Mesenchymal stem cell (in vitro differentiated cells and primary cell): ENCODE measurements around the gene IYD.

Experiments used
- DNase-seq: peaks from one replicate; pipeline ENCODE4 v3.0.0-alpha.2; 2013
- H2AFZ ChIP-seq: one replicate; pipeline ENCODE4 v1.6.1; 2013; ENCODE audit warnings: low read depth, mild to moderate bottlenecking, control low read depth, inconsistent platforms, low read length, moderate library complexity
- H2AK5ac ChIP-seq: 2 replicates; pipeline ENCODE4 v1.6.1; 2013; ENCODE audit warnings: low read length, moderate library complexity, mild to moderate bottlenecking, inconsistent platforms; ENCODE audit not compliant: severe bottlenecking
- H2BK120ac ChIP-seq: one replicate; pipeline ENCODE4 v1.6.1; 2013; ENCODE audit warnings: low read depth, mild to moderate bottlenecking, inconsistent platforms, low read length, moderate library complexity
- H2BK12ac ChIP-seq, 2 experiments: one replicate each; pipeline ENCODE4 v1.6.1; 2013; ENCODE audit warnings: inconsistent platforms in 2 of 2, low read length in 2 of 2, mild to moderate bottlenecking in 2 of 2, moderate library complexity in 2 of 2, control low read depth in 1 of 2
- H2BK15ac ChIP-seq: one replicate; pipeline ENCODE4 v1.6.1; 2013; ENCODE audit warnings: mild to moderate bottlenecking, low read depth, inconsistent platforms; ENCODE audit not compliant: poor library complexity, severe bottlenecking
- H2BK5ac ChIP-seq: 2 replicates; pipeline ENCODE4 v1.6.1; 2013; ENCODE audit warnings: low read depth, mild to moderate bottlenecking, low read length, control low read depth, inconsistent platforms; ENCODE audit not compliant: poor library complexity, severe bottlenecking
- H3K14ac ChIP-seq, 2 experiments: one replicate each; pipeline ENCODE4 v1.6.1; 2013; ENCODE audit warnings: inconsistent platforms in 2 of 2, low read length in 2 of 2, control low read depth in 1 of 2, mild to moderate bottlenecking in 1 of 2, moderate library complexity in 1 of 2
- H3K18ac ChIP-seq, 2 experiments: one replicate each; pipeline ENCODE4 v1.6.1; 2013; ENCODE audit warnings: inconsistent platforms in 2 of 2, low read length in 2 of 2, control low read depth in 1 of 2, low read depth in 1 of 2, mild to moderate bottlenecking in 1 of 2
- H3K23ac ChIP-seq, 2 experiments: one replicate each; pipeline ENCODE4 v1.6.1; 2013; ENCODE audit warnings: inconsistent platforms in 2 of 2, low read length in 2 of 2, mild to moderate bottlenecking in 2 of 2, moderate library complexity in 2 of 2, control low read depth in 1 of 2
- H3K27ac ChIP-seq: 2 replicates; pipeline ENCODE4 v1.5.1; 2013; ENCODE audit warnings: mild to moderate bottlenecking, moderate library complexity, low read length, control low read depth, inconsistent platforms; ENCODE audit not compliant: poor library complexity, severe bottlenecking
- H3K27me3 ChIP-seq, 2 experiments: 2 replicates each; pipeline versions ENCODE4 v1.6.1 to v1.7.0; 2013; ENCODE audit warnings: low read length in 2 of 2, mild to moderate bottlenecking in 2 of 2, moderate library complexity in 2 of 2, control low read depth in 1 of 2, inconsistent platforms in 1 of 2; ENCODE audit not compliant: control insufficient read depth in 1 of 2, insufficient read depth in 1 of 2
- H3K36me3 ChIP-seq, 2 experiments: 2 replicates each; pipeline versions ENCODE4 v1.6.1 to v1.7.0; 2013; ENCODE audit warnings: low read length in 2 of 2, control low read depth in 1 of 2, inconsistent platforms in 1 of 2, low read depth in 1 of 2, mild to moderate bottlenecking in 1 of 2; ENCODE audit not compliant: insufficient read depth in 2 of 2, control insufficient read depth in 1 of 2
- H3K4ac ChIP-seq, 2 experiments: one replicate each; pipeline ENCODE4 v1.6.1; 2013; ENCODE audit warnings: inconsistent platforms in 2 of 2, low read length in 2 of 2, mild to moderate bottlenecking in 2 of 2, moderate library complexity in 2 of 2, control low read depth in 1 of 2, low read depth in 1 of 2
- H3K4me1 ChIP-seq: 2 replicates; pipeline ENCODE4 v1.6.1; 2013; ENCODE audit warnings: low read depth, low read length, control low read depth; ENCODE audit not compliant: control insufficient read depth, insufficient read depth
- H3K4me2 ChIP-seq: 2 replicates; pipeline ENCODE4 v1.6.1; 2013; ENCODE audit warnings: low read length, mild to moderate bottlenecking, inconsistent platforms; ENCODE audit not compliant: poor library complexity, severe bottlenecking
- H3K4me3 ChIP-seq, 2 experiments: 2 replicates each; pipeline versions ENCODE4 v1.5.1 to v1.7.0; 2013; ENCODE audit warnings: low read length in 2 of 2, mild to moderate bottlenecking in 2 of 2, control low read depth in 1 of 2, low read depth in 1 of 2; ENCODE audit not compliant: insufficient read depth in 1 of 2
- H3K79me1 ChIP-seq: replicated peaks from 2 replicates; pipeline ENCODE4 v1.6.1; 2013; ENCODE audit warnings: mild to moderate bottlenecking, control low read depth, low read length, inconsistent platforms; ENCODE audit not compliant: poor library complexity, severe bottlenecking
- H3K9ac ChIP-seq: 2 replicates; pipeline ENCODE4 v1.7.0; 2013; ENCODE audit warnings: mild to moderate bottlenecking, low read length, moderate library complexity
- H3K9me3 ChIP-seq: 2 replicates; pipeline ENCODE4 v1.7.0; 2013; ENCODE audit warnings: mild to moderate bottlenecking, low read length; ENCODE audit not compliant: control insufficient read depth
- H4K8ac ChIP-seq: one replicate; pipeline ENCODE4 v1.6.1; 2013; ENCODE audit warnings: inconsistent platforms, mild to moderate bottlenecking, low read length, moderate library complexity
- H4K91ac ChIP-seq: one replicate; pipeline ENCODE4 v1.6.1; 2013; ENCODE audit warnings: mild to moderate bottlenecking, low read length, inconsistent platforms
- WGBS: methylation state at CpG from one replicate; pipeline ENCODE4 v1.1.7; 2013; ENCODE audit warnings: mixed read lengths; 5-methylcytosine and 5-hydroxymethylcytosine counted together

Gene IYD

GRCh38 chr6:150394053-150394898 lies 25.5 kb downstream of the IYD start:
- Histone ChIP-seq H3K23ac (no peak overlapping the region), H3K18ac (no peak overlapping the region), H3K14ac (no peak overlapping the region), H4K8ac (no peak overlapping the region), H3K4me1 (no peaks in the 10 kb centered on the region), H3K79me1 (no peaks in the 10 kb centered on the region), H3K9ac (no peak overlapping the region), H2AFZ (no peak overlapping the region), H3K4me3 (no peak overlapping the region), H4K91ac (no peak overlapping the region), H3K4ac (no peak overlapping the region), H2BK5ac (no peak overlapping the region), H2BK15ac (no peak overlapping the region), H3K4me2 (no peak overlapping the region), H2BK120ac (no peak overlapping the region), H3K27me3 (peaks cover 3 to 20% of the 10 kb centered on the region in 2 experiments), H3K27ac (no peak overlapping the region), H2AK5ac (no peak overlapping the region), H2BK12ac (no peak overlapping the region), H3K9me3 (no peaks in the 10 kb centered on the region), H3K36me3 (no peaks in the 10 kb centered on the region)
- DNase-seq, result no peak
- 85% methylated on average over 5 of the region's 6 CpGs for WGBS

- no peaks in the 10 kb centered on the region for H3K36me3 ChIP-seq
- no peak overlapping the region for H3K4me2 ChIP-seq
- no peak overlapping the region for H2BK12ac ChIP-seq
- WGBS, result no CpG with 5 or more reads among the region's 3 CpGs
- H2AFZ ChIP-seq, result no peak overlapping the region
- no peak overlapping the region for H3K27ac ChIP-seq
- H3K79me1 ChIP-seq, result no peaks in the 10 kb centered on the region
- no peak overlapping the region for H2AK5ac ChIP-seq
- no peak for DNase-seq
- no peak overlapping the region for H4K8ac ChIP-seq
- H3K4me3 ChIP-seq, result no peak overlapping the region
- H3K4me1 ChIP-seq, result no peaks in the 10 kb centered on the region
- no peak overlapping the region for H3K14ac ChIP-seq
- H2BK120ac ChIP-seq, result no peak overlapping the region
- no peak overlapping the region for H3K9ac ChIP-seq
- H3K9me3 ChIP-seq, result no peaks in the 10 kb centered on the region
- no peak overlapping the region for H3K18ac ChIP-seq
- H2BK15ac ChIP-seq, result no peak overlapping the region
- H3K23ac ChIP-seq, result no peak overlapping the region
- H4K91ac ChIP-seq, result no peak overlapping the region
- no peak overlapping the region for H2BK5ac ChIP-seq
- no peak overlapping the region for H3K4ac ChIP-seq
- H3K27me3 ChIP-seq, result peaks cover 8 to 27% of the 10 kb centered on the region in 2 experiments
These were observed 26.1 kb downstream of the IYD start for GRCh38 chr6:150394899-150395295.

GRCh38 chr6:150395388-150396009 lies 26.7 kb downstream of the IYD start:
- Histone ChIP-seq H3K4me2 (no peak overlapping the region), H2AK5ac (no peak overlapping the region), H3K4me3 (no peak overlapping the region), H3K4me1 (no peaks in the 10 kb centered on the region), H3K14ac (no peak overlapping the region), H3K36me3 (no peaks in the 10 kb centered on the region), H3K9me3 (no peaks in the 10 kb centered on the region), H3K27ac (no peak overlapping the region), H3K18ac (no peak overlapping the region), H2BK5ac (no peak overlapping the region), H3K4ac (no peak overlapping the region), H3K23ac (no peak overlapping the region), H3K79me1 (no peaks in the 10 kb centered on the region), H2AFZ (no peak overlapping the region), H4K91ac (no peak overlapping the region), H3K27me3 (peaks cover 11 to 29% of the 10 kb centered on the region in 2 experiments), H2BK12ac (no peak overlapping the region), H2BK120ac (no peak overlapping the region), H3K9ac (no peak overlapping the region), H2BK15ac (no peak overlapping the region), H4K8ac (no peak overlapping the region)
- peak; percentile 50 for DNase-seq
- 35% methylated on average over 10 of the region's 12 CpGs for WGBS

GRCh38 chr6:150403458-150404246 lies 34.8 kb downstream of the IYD start:
- Histone ChIP-seq H2AK5ac (no peak overlapping the region), H2BK5ac (no peak overlapping the region), H2AFZ (no peak overlapping the region), H3K27ac (no peak overlapping the region), H3K36me3 (no peaks in the 10 kb centered on the region), H3K4me1 (peaks cover 3% of the 10 kb centered on the region), H3K9me3 (no peaks in the 10 kb centered on the region), H3K23ac (no peak overlapping the region), H2BK12ac (no peak overlapping the region), H3K27me3 (peaks cover 28% of the 10 kb centered on the region in 2 experiments), H3K18ac (no peak overlapping the region), H2BK15ac (no peak overlapping the region), H3K79me1 (no peaks in the 10 kb centered on the region), H4K8ac (no peak overlapping the region), H3K4me3 (peak overlapping the region in 1 of 2 experiments; percentile 27), H3K14ac (no peak overlapping the region), H4K91ac (no peak overlapping the region), H3K9ac (peak overlapping the region; percentile 38), H3K4ac (no peak overlapping the region), H3K4me2 (no peak overlapping the region), H2BK120ac (no peak overlapping the region)
- peak; percentile 3 for DNase-seq
- 63% methylated on average over 2 of the region's 5 CpGs for WGBS
